ENCODE data around the gene SPTLC1. TPM values are rescaled to one million over a fixed set of nuclear protein-coding genes. Genes with fewer than 3 reads are reported as not detected.
"Not testable (repeated sequence)": the region's sequence is repeated elsewhere in the genome, so short reads cannot be mapped to it uniquely, and the experiment has no call there.

Gene SPTLC1
- total RNA-seq, 2 experiments from 2014 or later, result 47.7 to 52.5 TPM

- Mint-ChIP-seq H3K27ac (no peak overlapping the region), H3K9me3 (ENCODE audit: insufficient read depth) (peaks cover 1% of the 10 kb centered on the region), H3K27me3 (ENCODE audit: low read depth) (no peaks in the 10 kb centered on the region), H3K4me3 (no peak overlapping the region), H3K36me3 (ENCODE audit: low read depth) (peaks cover 45% of the 10 kb centered on the region), H3K4me1 (ENCODE audit: low read depth) (no peaks in the 10 kb centered on the region)
- ChIA-PET CTCF (no interaction called here), POLR2A (no interaction called here)
- DNase-seq, result no peak
- ATAC-seq, result no peak
These were observed 78.5 kb downstream of the SPTLC1 start for GRCh38 chr9:92036756-92037155.

- CTCF ChIA-PET, result no interaction called here
- no peaks in the 10 kb centered on the region for H3K27me3 Mint-ChIP-seq (ENCODE audit: low read depth)
- no peak for DNase-seq
These were observed 78.8 kb downstream of the SPTLC1 start for GRCh38 chr9:92036411-92036746.

GRCh38 chr9:92035687-92036410, 79.4 kb downstream of the SPTLC1 start:
- ATAC-seq, result no peak
- Mint-ChIP-seq H3K27me3 (ENCODE audit: low read depth) (no peaks in the 10 kb centered on the region), H3K4me1 (ENCODE audit: low read depth) (no peaks in the 10 kb centered on the region), H3K4me3 (no peak overlapping the region), H3K27ac (no peak overlapping the region), H3K9me3 (ENCODE audit: insufficient read depth) (no peaks in the 10 kb centered on the region), H3K36me3 (ENCODE audit: low read depth) (peaks cover 44% of the 10 kb centered on the region)
- ChIA-PET POLR2A (no interaction called here), CTCF (no interaction called here)
- DNase-seq, result no peak

More at GRCh38 chr9:92036411-92036746, 78.8 kb downstream of the SPTLC1 start:
- Mint-ChIP-seq H3K9me3 (ENCODE audit: insufficient read depth) (no peaks in the 10 kb centered on the region), H3K4me1 (ENCODE audit: low read depth) (no peaks in the 10 kb centered on the region), H3K27ac (no peak overlapping the region), H3K36me3 (ENCODE audit: low read depth) (peaks cover 43% of the 10 kb centered on the region), H3K4me3 (no peak overlapping the region)
- no peak for ATAC-seq
- POLR2A ChIA-PET, result no interaction called here

- Mint-ChIP-seq H3K36me3 (ENCODE audit: low read depth) (peaks cover 44% of the 10 kb centered on the region), H3K27ac (no peak overlapping the region)
- CTCF ChIA-PET, result no interaction called here
These were observed 80.1 kb downstream of the SPTLC1 start for GRCh38 chr9:92035146-92035545.

GRCh38 chr9:92033991-92034390, 81.2 kb downstream of the SPTLC1 start:
- no peak overlapping the region for H3K27ac Mint-ChIP-seq
- no peaks in the 10 kb centered on the region for H3K9me3 Mint-ChIP-seq (ENCODE audit: insufficient read depth)
- ChIA-PET CTCF (interaction anchor here (0.7 kb wide), 1 partner anchor 84 kb away, joined by 3 read pairs; the partner anchor contains the start of gene ROR2), POLR2A (no interaction called here)
- H3K4me1 Mint-ChIP-seq (ENCODE audit: low read depth), result no peaks in the 10 kb centered on the region
- ATAC-seq (no peak), DNase-seq (no peak)
- H3K4me3 Mint-ChIP-seq, result no peak overlapping the region
- H3K27me3 Mint-ChIP-seq (ENCODE audit: low read depth), result no peaks in the 10 kb centered on the region
- H3K36me3 Mint-ChIP-seq (ENCODE audit: low read depth), result peaks cover 47% of the 10 kb centered on the region

More at GRCh38 chr9:92035146-92035545, 80.1 kb downstream of the SPTLC1 start:
- ATAC-seq (no peak), DNase-seq (no peak)
- Mint-ChIP-seq H3K9me3 (ENCODE audit: insufficient read depth) (no peaks in the 10 kb centered on the region), H3K27me3 (ENCODE audit: low read depth) (no peaks in the 10 kb centered on the region), H3K4me1 (ENCODE audit: low read depth) (no peaks in the 10 kb centered on the region), H3K4me3 (no peak overlapping the region)
- POLR2A ChIA-PET, result no interaction called here

- ChIA-PET POLR2A (no interaction called here), CTCF (interaction anchor here (0.7 kb wide), 1 partner anchor 83 kb away, joined by 3 read pairs; the partner anchor contains the start of gene ROR2)
- Mint-ChIP-seq H3K4me1 (ENCODE audit: low read depth) (no peaks in the 10 kb centered on the region), H3K4me3 (no peak overlapping the region), H3K36me3 (ENCODE audit: low read depth) (peaks cover 47% of the 10 kb centered on the region), H3K27me3 (ENCODE audit: low read depth) (no peaks in the 10 kb centered on the region), H3K27ac (no peak overlapping the region), H3K9me3 (ENCODE audit: insufficient read depth) (no peaks in the 10 kb centered on the region)
- DNase-seq (no peak), ATAC-seq (no peak)
These were observed 81.9 kb downstream of the SPTLC1 start for GRCh38 chr9:92033307-92033706.

GRCh38 chr9:92032891-92033290, 82.3 kb downstream of the SPTLC1 start:
- peaks cover 43% of the 10 kb centered on the region for H3K36me3 Mint-ChIP-seq (ENCODE audit: low read depth)
- no peaks in the 10 kb centered on the region for H3K4me1 Mint-ChIP-seq (ENCODE audit: low read depth)
- H3K27ac Mint-ChIP-seq, result no peak overlapping the region
- ChIA-PET POLR2A (no interaction called here), CTCF (no interaction called here)
- H3K4me3 Mint-ChIP-seq, result no peak overlapping the region
- no peak for DNase-seq
- no peaks in the 10 kb centered on the region for H3K9me3 Mint-ChIP-seq (ENCODE audit: insufficient read depth)
- H3K27me3 Mint-ChIP-seq (ENCODE audit: low read depth), result no peaks in the 10 kb centered on the region
- ATAC-seq, result no peak

- no peaks in the 10 kb centered on the region for H3K9me3 Mint-ChIP-seq (ENCODE audit: insufficient read depth)
- DNase-seq, result no peak
- ChIA-PET CTCF (no interaction called here), POLR2A (no interaction called here)
- H3K4me1 Mint-ChIP-seq (ENCODE audit: low read depth), result no peaks in the 10 kb centered on the region
- no peaks in the 10 kb centered on the region for H3K27me3 Mint-ChIP-seq (ENCODE audit: low read depth)
- peaks cover 29% of the 10 kb centered on the region for H3K36me3 Mint-ChIP-seq (ENCODE audit: low read depth)
- no peak overlapping the region for H3K27ac Mint-ChIP-seq
- H3K4me3 Mint-ChIP-seq, result no peak overlapping the region
- no peak for ATAC-seq
These were observed 84.8 kb downstream of the SPTLC1 start for GRCh38 chr9:92030367-92030766.

GRCh38 chr9:92029553-92029952, 85.7 kb downstream of the SPTLC1 start:
- H3K36me3 Mint-ChIP-seq (ENCODE audit: low read depth), result peaks cover 25% of the 10 kb centered on the region
- no peak overlapping the region for H3K27ac Mint-ChIP-seq
- H3K4me1 Mint-ChIP-seq (ENCODE audit: low read depth), result no peaks in the 10 kb centered on the region
- H3K4me3 Mint-ChIP-seq, result no peak overlapping the region
- POLR2A ChIA-PET, result no interaction called here
- ATAC-seq (no peak), DNase-seq (no peak)
- H3K27me3 Mint-ChIP-seq (ENCODE audit: low read depth), result no peaks in the 10 kb centered on the region
- CTCF ChIA-PET, result no interaction called here
- H3K9me3 Mint-ChIP-seq (ENCODE audit: insufficient read depth), result no peaks in the 10 kb centered on the region

- CTCF ChIA-PET, result no interaction called here
- no peaks in the 10 kb centered on the region for H3K4me1 Mint-ChIP-seq (ENCODE audit: low read depth)
- H3K9me3 Mint-ChIP-seq (ENCODE audit: insufficient read depth), result peaks cover 22% of the 10 kb centered on the region
- POLR2A ChIA-PET, result no interaction called here
- DNase-seq (no peak), ATAC-seq (no peak)
- H3K4me3 Mint-ChIP-seq, result no peak overlapping the region
- H3K27me3 Mint-ChIP-seq (ENCODE audit: low read depth), result peaks cover 2% of the 10 kb centered on the region
- H3K36me3 Mint-ChIP-seq (ENCODE audit: low read depth), result peaks cover 7% of the 10 kb centered on the region
- no peak overlapping the region for H3K27ac Mint-ChIP-seq
These were observed 88.8 kb downstream of the SPTLC1 start for GRCh38 chr9:92026206-92027002.

GRCh38 chr9:92021785-92022541, 93.2 kb downstream of the SPTLC1 start:
- POLR2A ChIA-PET, ATAC-seq: not testable (repeated sequence)

GRCh38 chr9:92019658-92020057, 95.6 kb downstream of the SPTLC1 start:
- Mint-ChIP-seq H3K9me3 (ENCODE audit: insufficient read depth) (peaks cover 22% of the 10 kb centered on the region), H3K4me1 (ENCODE audit: low read depth) (no peaks in the 10 kb centered on the region), H3K27me3 (ENCODE audit: low read depth) (peaks cover 2% of the 10 kb centered on the region), H3K27ac (no peak overlapping the region), H3K4me3 (no peak overlapping the region), H3K36me3 (ENCODE audit: low read depth) (no peaks in the 10 kb centered on the region)
- ChIA-PET POLR2A (no interaction called here), CTCF (no interaction called here)
- no peak for DNase-seq
- no peak for ATAC-seq

More at GRCh38 chr9:92021785-92022541, 93.2 kb downstream of the SPTLC1 start:
- H3K4me1 Mint-ChIP-seq (ENCODE audit: low read depth); H3K27me3 Mint-ChIP-seq (ENCODE audit: low read depth); DNase-seq; H3K27ac Mint-ChIP-seq; H3K4me3 Mint-ChIP-seq; H3K36me3 Mint-ChIP-seq (ENCODE audit: low read depth); CTCF ChIA-PET: not testable (repeated sequence)
- H3K9me3 Mint-ChIP-seq (ENCODE audit: insufficient read depth), result peaks cover 22% of the 10 kb centered on the region
